Right lobe of liver (tissue), 6 donors: ENCODE measurements around the gene GPI. TPM values are rescaled to one million over a fixed set of nuclear protein-coding genes. Genes with fewer than 3 reads are reported as not detected.

Experiments used
- ATAC-seq, 4 donors: fragments of 200-7000 bp; cut with Tn5 transposase; one replicate each; pipeline ENCODE4 v1.9.1; 2020; ENCODE audit warnings: mild to moderate bottlenecking in 4 of 4, moderate library complexity in 4 of 4
- DNase-seq, 3 donors: peaks; one replicate each; pipeline ENCODE4 v3.0.0-alpha.2; 2020
- H3K27ac ChIP-seq, 3 donors: fragments of 200-600 bp; one replicate each; pipeline ENCODE4 v1.8.0; 2022
- H3K27me3 ChIP-seq, 2 donors: fragments of 200-600 bp; one replicate each; pipeline ENCODE4 v1.8.0; 2022
- H3K36me3 ChIP-seq, 4 donors: fragments of 200-600 bp; sonication (generic) in 1 of 4; one replicate each; pipeline versions ENCODE4 v1.5.1 to v1.8.0; 2017 to 2022; ENCODE audit warnings: control low read depth in 1 of 4
- H3K4me1 ChIP-seq, 4 donors: fragments of 200-600 bp; sonication (generic) in 1 of 4; one replicate each; pipeline versions ENCODE4 v1.5.1 to v1.8.0; 2017 to 2022; ENCODE audit warnings: control low read depth in 1 of 4
- H3K4me3 ChIP-seq, 3 donors: fragments of 200-600 bp; one replicate each; pipeline ENCODE4 v1.8.0; 2022
- H3K9me3 ChIP-seq, 4 donors: fragments of 200-600 bp; sonication (generic) in 1 of 4; one replicate each; pipeline versions ENCODE4 v1.5.1 to v1.8.0; 2017 to 2022; ENCODE audit warnings: control low read depth in 1 of 4
- CTCF ChIP-seq, 4 donors: fragments of 200-600 bp in 3 of 4; fragments of 450-650 bp in 1 of 4; IDR thresholded peaks; one replicate each; pipeline versions ENCODE4 v1.5.1 to v1.8.0; 2016 to 2022; ENCODE audit warnings: antibody characterized with exemption in 4 of 4, mild to moderate bottlenecking in 2 of 4
- POLR2A ChIP-seq: fragments of 450-650 bp; IDR thresholded peaks from one replicate; pipeline ENCODE4 v1.6.1; 2017; ENCODE audit warnings: antibody characterized with exemption, mild to moderate bottlenecking
- WGBS: methylation state at CpG from one replicate; pipeline ENCODE4 v1.1.6; 2018; ENCODE audit warnings: low coverage, low lambda C conversion rate; ENCODE audit not compliant: insufficient coverage; ENCODE audit errors: missing lambda C conversion rate; 5-methylcytosine and 5-hydroxymethylcytosine counted together
- intact Hi-C, 2 donors: fragments of 100-400 bp; cut with DNase I; formaldehyde crosslinking; loops; one replicate each; pipeline versions ENCODE4 v1.11.2 to v1.14.1; 2022
- total RNA-seq, 6 experiments: library from RNA; depleted of rRNA in 2 of 6; stranded (reverse); fragments of >200 nt in 2 of 6; fragmentation: NEBNext Ultra II Directional in 3 of 6; extraction: Animal tissue kit (Norgen Biotek cat#: 25700) in 3 of 6; gene quantifications; one replicate each; pipeline versions ENCODE4 v1.1.0 to v1.2.4, GENCODE V29; 2016 to 2023
- donor health status: DM: no; HTN: yes; CAD: no.
- donor health status: DM: no; HTN: no; CAD: no.
- donor health status: DM: no; HTN: no; CAD: no.
- donor health status: DM: no; HTN: yes; CAD: no.
- donor health status: DM: no; HTN: yes; CAD: no.

GPI gene
- total RNA-seq, 6 experiments from 2014 or later: 163 to 364 (median 256) TPM

GRCh38 chr19:34341935-34342680 lies 22.9 kb upstream of the GPI start:
- H3K27me3 ChIP-seq: no peaks in the 10 kb centered on the region
- H3K9me3 ChIP-seq: no peaks in the 10 kb centered on the region
- no peak overlapping the region for H3K4me3 ChIP-seq
- intact Hi-C loops: loop anchor here in 1 of 2 donors (10.0 kb wide), 2 partner anchors 47 to 97 kb away; no protein-coding TSS in a partner anchor
- H3K27ac ChIP-seq: no peak overlapping the region
- H3K4me1 ChIP-seq: peaks cover 0 to 15% (median 7%) of the 10 kb centered on the region in 4 donors
- 71% methylated on average over 2 of the region's 12 CpGs for WGBS
- DNase-seq (no peak), ATAC-seq (no peak)
- peaks cover 0 to 41% (median 21%) of the 10 kb centered on the region in 4 donors for H3K36me3 ChIP-seq
- TF ChIP-seq CTCF (IDR thresholded peaks at IDR 0.05) (no peak), POLR2A (no peak)

GRCh38 chr19:34343751-34344150 lies 21.2 kb upstream of the GPI start:
- no peaks in the 10 kb centered on the region for H3K9me3 ChIP-seq
- TF ChIP-seq POLR2A (no peak), CTCF (IDR thresholded peaks at IDR 0.05) (no peak)
- H3K4me1 ChIP-seq: peaks cover 0 to 1% (median 0%) of the 10 kb centered on the region in 4 donors
- H3K4me3 ChIP-seq: no peak overlapping the region
- no peaks in the 10 kb centered on the region for H3K27me3 ChIP-seq
- intact Hi-C loops: loop anchor here in 1 of 2 donors (10.0 kb wide), 2 partner anchors 49 to 99 kb away; no protein-coding TSS in a partner anchor
- H3K27ac ChIP-seq: no peak overlapping the region
- 93% methylated on average over 2 of the region's 2 CpGs for WGBS
- DNase-seq: no peak
- H3K36me3 ChIP-seq: peaks cover 0 to 45% (median 25%) of the 10 kb centered on the region in 4 donors
- ATAC-seq: no peak

- H3K4me1 ChIP-seq: peaks cover 0 to 2% (median 0%) of the 10 kb centered on the region in 4 donors
- no peaks in the 10 kb centered on the region for H3K27me3 ChIP-seq
- intact Hi-C loops: loop anchor here in 1 of 2 donors (10.0 kb wide), 2 partner anchors 51 to 101 kb away; no protein-coding TSS in a partner anchor
- DNase-seq: peak in 2 of 3 donors; percentile 76 to 81
- H3K27ac ChIP-seq: no peak overlapping the region
- no peaks in the 10 kb centered on the region for H3K9me3 ChIP-seq
- peak; percentile 93 to 95 (median 94) for ATAC-seq
- WGBS: 21% methylated on average over 7 of the region's 7 CpGs
- no peak overlapping the region for H3K4me3 ChIP-seq
- TF ChIP-seq POLR2A (no peak), CTCF (IDR thresholded peaks at IDR 0.05) (peak; percentile 77 to 94 (median 91))
- H3K36me3 ChIP-seq: peaks cover 0 to 38% (median 22%) of the 10 kb centered on the region in 4 donors
Observed at GRCh38 chr19:34345947-34346351, 19.0 kb upstream of the GPI start.

- peak in 1 of 3 donors; percentile 40 for DNase-seq
Observed at GRCh38 chr19:34347561-34348165, 17.3 kb upstream of the GPI start.

More at GRCh38 chr19:34347561-34348165, 17.3 kb upstream of the GPI start:
- H3K4me1 ChIP-seq: peaks cover 0 to 2% (median 0%) of the 10 kb centered on the region in 4 donors
- WGBS: 95% methylated on average over 7 of the region's 19 CpGs
- no peaks in the 10 kb centered on the region for H3K27me3 ChIP-seq
- no peaks in the 10 kb centered on the region for H3K9me3 ChIP-seq
- no peak for ATAC-seq
- H3K27ac ChIP-seq: no peak overlapping the region
- H3K4me3 ChIP-seq: no peak overlapping the region
- TF ChIP-seq POLR2A (no peak), CTCF (IDR thresholded peaks at IDR 0.05) (no peak)
- H3K36me3 ChIP-seq: peaks cover 0 to 25% (median 15%) of the 10 kb centered on the region in 4 donors
- intact Hi-C loops: loop anchor here in 1 of 2 donors (10.0 kb wide), 2 partner anchors 53 to 103 kb away; no protein-coding TSS in a partner anchor
